GM13976 (cell line): ENCODE measurements around the gene OR4N5.

Source experiments
- DNase-seq: peaks from one replicate; pipeline ENCODE4 v3.0.0; 2012; ENCODE audit warnings: low spot score
- CTCF ChIP-seq: IDR thresholded peaks from 2 replicates; pipeline ENCODE4 v1.5.1; 2012; ENCODE audit warnings: borderline replicate concordance, mild to moderate bottlenecking; ENCODE audit not compliant: insufficient read depth; ENCODE audit errors: extremely low read depth, missing control alignments, control extremely low read depth
- in situ Hi-C: fragments of 300-500 bp; cut with MboI; formaldehyde crosslinking; loops from one replicate; pipeline ENCODE4 v1.12.0; 2022; ENCODE audit warnings: low sequenced_read_pairs, mixed read lengths, inconsistent platforms; ENCODE audit not compliant: unreplicated experiment

The OR4N5 gene

GRCh38 chr14:20194101-20194500 is 55.5 kb downstream of the OR4N5 start:
- no peak for DNase-seq
- in situ Hi-C loops, result no loop called here
- TF ChIP-seq CTCF, result no peak
